ENCODE data around the gene CEACAM20. TPM values are rescaled to one million over a fixed set of nuclear protein-coding genes. Genes with fewer than 3 reads are reported as not detected.
A peak's percentile ranks its signal among the peaks of the same experiment; 100 is the strongest.

The CEACAM20 gene
- total and polyA plus RNA-seq, 10 of the 15 experiments (the other 5 are each of a cell fraction or from before 2014, with no cell fraction given) = not detected

GRCh38 chr19:44570603-44570983 is 41.1 kb upstream of the CEACAM20 start:
- H3K4me3 ChIP-seq = no peak overlapping the region
- no TSS peak for BruUV-seq (replicated peaks)
- RAD21 ChIA-PET (ENCODE audit: unreplicated experiment) = interaction anchor here (0.8 to 1.6 kb wide), 12 partner anchors 18 to 566 kb away, joined by 3 to 12 read pairs (median 3); no protein-coding TSS in a partner anchor

More at GRCh38 chr19:44570603-44570983, 41.1 kb upstream of the CEACAM20 start:
- in situ Hi-C loops (cut with MboI) (loop anchor here (5.0 kb wide), 1 partner anchor 87 kb away; no protein-coding TSS in a partner anchor), intact Hi-C loops (cut with micrococcal nuclease; ENCODE audit: unreplicated experiment) (loop anchor here (5.0 kb wide), 1 partner anchor 87 kb away; no protein-coding TSS in a partner anchor)
- ChIA-PET SMC1A (ENCODE audit: uncharacterized antibody, unreplicated experiment) (interaction anchor here (0.7 to 2.7 kb wide), 7 partner anchors 13 to 200 kb away, joined by 3 to 11 read pairs (median 4); no protein-coding TSS in a partner anchor), CTCF (interaction anchor here (0.7 to 2.4 kb wide), 27 partner anchors 9 to 520 kb away, joined by 3 to 32 read pairs (median 3); no protein-coding TSS in a partner anchor), POLR2A (no interaction called here)
- WGBS (ENCODE audit: insufficient coverage, insufficient replicate concordance, low lambda C conversion rate, missing lambda C conversion rate) = 14% methylated on average over 3 of the region's 3 CpGs
- Histone ChIP-seq H3K9me3 (replicated peaks; ENCODE audit: control insufficient read depth, insufficient read depth, low read length) (no peaks in the 10 kb centered on the region), H3K79me2 (ENCODE audit: control insufficient read depth, insufficient read depth, low read length) (no peaks in the 10 kb centered on the region), H2AFZ (ENCODE audit: control insufficient read depth, low read depth, low read length) (no peak overlapping the region), H3K4me2 (ENCODE audit: control insufficient read depth, insufficient read depth) (no peak overlapping the region), H3K27me3 (replicated peaks in 1 of 2; ENCODE audit: control insufficient read depth in 2 of 2, insufficient read depth in 2 of 2, low read length in 1 of 2) (no peaks in the 10 kb centered on the region; a peak in 1 of 4 replicates), H3K36me3 (ENCODE audit: control insufficient read depth in 2 of 2, insufficient read depth in 2 of 2, low read length in 1 of 2) (no peaks in the 10 kb centered on the region), H3K27ac (ENCODE audit: control insufficient read depth, insufficient read depth) (no peak overlapping the region), H3K9ac (ENCODE audit: control insufficient read depth, insufficient read depth, low read length) (no peak overlapping the region), H4K20me1 (ENCODE audit: control insufficient read depth, insufficient read depth) (no peaks in the 10 kb centered on the region), H3K4me1 (ENCODE audit: control insufficient read depth, insufficient read depth, low read length) (no peaks in the 10 kb centered on the region)
- TF ChIP-seq IRF3 (IDR thresholded peaks at IDR 0.05) = no peak
- TF ChIP-seq FOS (IDR thresholded peaks at IDR 0.05; ENCODE audit: borderline replicate concordance, extremely low read depth, insufficient read length) = no peak
- no peak for TF ChIP-seq PAX8 (IDR thresholded peaks at IDR 0.05)
- no peak for TF ChIP-seq BCLAF1 (IDR thresholded peaks at IDR 0.05)
- TF ChIP-seq SIX5 (IDR thresholded peaks at IDR 0.05; ENCODE audit: low read depth, low read length, severe bottlenecking) = no peak
- TF ChIP-seq CTCF (IDR thresholded peaks at IDR 0.05 in 2 of 3, conservative IDR thresholded peaks at IDR 0.05 in 1 of 3; ENCODE audit: control insufficient read depth in 2 of 3, extremely low read depth in 1 of 3, insufficient read depth in 1 of 3, low read depth in 3 of 3, low read length in 3 of 3) = no peak
- TF ChIP-seq CBX5 (IDR thresholded peaks at IDR 0.05; ENCODE audit: low read depth) = no peak
- no peak for TF ChIP-seq HCFC1 (IDR thresholded peaks at IDR 0.05; ENCODE audit: low read length)
- no peak for TF ChIP-seq NRF1 (conservative IDR thresholded peaks at IDR 0.05; ENCODE audit: low read depth, low read length)
- TF ChIP-seq ZBED1 (IDR thresholded peaks at IDR 0.05; ENCODE audit: borderline replicate concordance) = no peak
- TF ChIP-seq TCF3 (IDR thresholded peaks at IDR 0.05; ENCODE audit: borderline replicate concordance, insufficient read depth, low read depth, low read length) = no peak
- TF ChIP-seq MYC (IDR thresholded peaks at IDR 0.05; ENCODE audit: insufficient read depth, insufficient read length, insufficient replicate concordance, low read length, severe bottlenecking) = no peak
- TF ChIP-seq SRF (IDR thresholded peaks at IDR 0.05; ENCODE audit: low read depth in 2 of 2, low read length in 2 of 2) = no peak
- TF ChIP-seq SREBF2 (IDR thresholded peaks at IDR 0.05; ENCODE audit: low read length) = no peak
- no peak for FAIRE-seq
- no peak for ATAC-seq
- peak; percentile 5 for DNase-seq (ENCODE audit: low read depth, low spot score)

Data from GM12878 (cell line).